Liver (tissue), 9 donors: ENCODE data around the gene OAS1. TPM values are rescaled to one million over a fixed set of nuclear protein-coding genes. Genes with fewer than 3 reads are reported as not detected.

Experiments
- DNase-seq: peaks from one replicate; pipeline ENCODE4 v3.0.0-alpha.2; 2017; ENCODE audit warnings: low spot score
- H3K27ac ChIP-seq, 2 donors: one replicate each; pipeline ENCODE4 v1.7.0; 2013; ENCODE audit warnings: inconsistent platforms in 2 of 2, low read length in 2 of 2, control low read depth in 1 of 2, low read depth in 1 of 2, mild to moderate bottlenecking in 1 of 2
- H3K27me3 ChIP-seq, 4 donors: one replicate each; pipeline versions ENCODE4 v1.6.1 to v1.7.0; 2013; ENCODE audit warnings: low read length in 3 of 4, inconsistent platforms in 1 of 4, mild to moderate bottlenecking in 1 of 4, moderate library complexity in 1 of 4; ENCODE audit not compliant: control insufficient read depth in 4 of 4, insufficient read depth in 4 of 4
- H3K36me3 ChIP-seq, 4 donors: one replicate each; pipeline versions ENCODE4 v1.6.1 to v1.7.0; 2013; ENCODE audit warnings: low read length in 3 of 4, mild to moderate bottlenecking in 3 of 4, low read depth in 1 of 4, moderate library complexity in 1 of 4; ENCODE audit not compliant: control insufficient read depth in 4 of 4, insufficient read depth in 3 of 4
- H3K4me1 ChIP-seq, 4 donors: one replicate each; pipeline versions ENCODE4 v1.6.1 to v1.7.0; 2013; ENCODE audit warnings: low read length in 3 of 4, mild to moderate bottlenecking in 3 of 4, moderate library complexity in 1 of 4; ENCODE audit not compliant: control insufficient read depth in 4 of 4, insufficient read depth in 4 of 4
- H3K4me3 ChIP-seq, 3 donors: one replicate each; pipeline versions ENCODE4 v1.6.1 to v1.7.0; 2013; ENCODE audit warnings: low read length in 3 of 3, control low read depth in 1 of 3, low read depth in 1 of 3, mild to moderate bottlenecking in 1 of 3
- H3K9ac ChIP-seq, 2 donors: one replicate each; pipeline ENCODE4 v1.7.0; 2013; ENCODE audit warnings: low read length in 2 of 2, mild to moderate bottlenecking in 2 of 2, moderate library complexity in 2 of 2, control low read depth in 1 of 2, low read depth in 1 of 2
- H3K9me3 ChIP-seq, 4 donors: one replicate each; pipeline versions ENCODE4 v1.6.1 to v1.7.0; 2013; ENCODE audit warnings: low read length in 3 of 4; ENCODE audit not compliant: control insufficient read depth in 4 of 4
- CTCF ChIP-seq: fragments of 150-350 bp; IDR thresholded peaks from 2 replicates; pipeline ENCODE4 v1.5.1; 2017; ENCODE audit warnings: improper control_type of control experiment, low read depth, low read length; ENCODE audit not compliant: missing input control
- EGR1 ChIP-seq, 2 donors: IDR thresholded peaks; 2 replicates each; pipeline ENCODE4 v1.6.1; 2016 to 2018; ENCODE audit warnings: antibody characterized with exemption in 2 of 2, low read depth in 2 of 2
- FOXA1 ChIP-seq: IDR thresholded peaks from 2 replicates; pipeline ENCODE4 v1.6.1; 2016; ENCODE audit warnings: antibody characterized with exemption
- FOXA2 ChIP-seq: IDR thresholded peaks from 2 replicates; pipeline ENCODE4 v1.6.1; 2016; ENCODE audit warnings: antibody characterized with exemption
- GABPA ChIP-seq, 2 donors: IDR thresholded peaks in 1 of 2; conservative IDR thresholded peaks in 1 of 2; 2 replicates each; pipeline ENCODE4 v1.6.1; 2016; ENCODE audit warnings: antibody characterized with exemption in 2 of 2, mild to moderate bottlenecking in 1 of 2, moderate library complexity in 1 of 2
- HNF4A ChIP-seq, 2 donors: conservative IDR thresholded peaks; 2 replicates each; pipeline ENCODE4 v1.6.1; 2016; ENCODE audit warnings: antibody characterized with exemption in 2 of 2, mild to moderate bottlenecking in 2 of 2
- HNF4G ChIP-seq: IDR thresholded peaks from 2 replicates; pipeline ENCODE4 v1.6.1; 2016; ENCODE audit warnings: antibody characterized with exemption
- JUND ChIP-seq, 2 donors: IDR thresholded peaks; 2 replicates each; pipeline ENCODE4 v1.6.1; 2016; ENCODE audit warnings: antibody characterized with exemption in 2 of 2
- MAX ChIP-seq: IDR thresholded peaks from 2 replicates; pipeline ENCODE4 v1.6.1; 2016; ENCODE audit warnings: antibody characterized with exemption
- NR2F2 ChIP-seq: IDR thresholded peaks from 2 replicates; pipeline ENCODE4 v1.6.1; 2016; ENCODE audit warnings: antibody characterized with exemption
- RAD21 ChIP-seq, 2 donors: IDR thresholded peaks; 2 replicates each; pipeline ENCODE4 v1.6.1; 2016; ENCODE audit warnings: antibody characterized with exemption in 2 of 2, mild to moderate bottlenecking in 2 of 2
- RXRA ChIP-seq, 2 donors: IDR thresholded peaks; 2 replicates each; pipeline ENCODE4 v1.6.1; 2017 to 2018; ENCODE audit warnings: antibody characterized with exemption in 2 of 2, mild to moderate bottlenecking in 1 of 2
- SP1 ChIP-seq: IDR thresholded peaks from 2 replicates; pipeline ENCODE4 v1.6.1; 2018; ENCODE audit warnings: antibody characterized with exemption, mild to moderate bottlenecking
- TAF1 ChIP-seq: conservative IDR thresholded peaks from 2 replicates; pipeline ENCODE4 v1.6.1; 2016; ENCODE audit warnings: antibody characterized with exemption, mild to moderate bottlenecking
- YY1 ChIP-seq: IDR thresholded peaks from 2 replicates; pipeline ENCODE4 v1.6.1; 2016; ENCODE audit warnings: antibody characterized with exemption, mild to moderate bottlenecking
- WGBS: extraction: QIAGEN DNeasy Blood & Tissue Kit; methylation state at CpG from one replicate; pipeline ENCODE4 v1.1.7; 2013; 5-methylcytosine and 5-hydroxymethylcytosine counted together
- polyA plus RNA-seq, 2 donors: library from polyadenylated mRNA; stranded (reverse) in 1 of 2; unstranded in 1 of 2; fragments of 200-250 nt in 1 of 2; fragments of >200 nt in 1 of 2; fragmentation: Nextera tagmentation in 1 of 2; extraction: Ambion mirVana in 1 of 2; gene quantifications; one replicate each; pipeline versions ENCODE4 v1.2.1 to v1.2.3, GENCODE V29; 2013 to 2015
- total RNA-seq, 2 donors: library from RNA; depleted of rRNA; stranded (reverse); fragments of >200 nt; gene quantifications; one replicate each; pipeline ENCODE4 v1.2.3, GENCODE V29; 2014
- TF ChIP-seq, protein P1 (sequence below): IDR thresholded peaks from 2 replicates; pipeline ENCODE4 v1.6.1; 2016; ENCODE audit warnings: antibody characterized with exemption, mild to moderate bottlenecking
- TF ChIP-seq, protein P2 (sequence below): IDR thresholded peaks from 2 replicates; pipeline ENCODE4 v1.6.1; 2016; ENCODE audit warnings: antibody characterized with exemption
- TF ChIP-seq, protein P3 (sequence below): IDR thresholded peaks from 2 replicates; pipeline ENCODE4 v1.6.1; 2016; ENCODE audit warnings: antibody characterized with exemption
- donor health status: healthy.
- donor health status: healthy.
- donor health status: healthy.
- donor health status: healthy.
- donor health status: healthy.

OAS1 gene
- total and polyA plus RNA-seq, 4 donors, result 20.5 to 26.0 (median 23.4) TPM

GRCh38 chr12:112933129-112933505 lies 26.4 kb downstream of the OAS1 start (continued):
- no peak for TF ChIP-seq MAX

- Histone ChIP-seq H3K36me3 (no peaks in the 10 kb centered on the region), H3K9ac (no peak overlapping the region), H3K27ac (no peak overlapping the region), H3K4me3 (no peak overlapping the region), H3K4me1 (peaks cover 3 to 18% (median 14%) of the 10 kb centered on the region in 4 donors), H3K27me3 (no peaks in the 10 kb centered on the region), H3K9me3 (no peaks in the 10 kb centered on the region)
- 86% methylated on average over 1 of the region's 1 CpG for WGBS
- no peak for DNase-seq
- TF ChIP-seq TAF1 (no peak), HNF4G (no peak), EGR1 (IDR thresholded peaks at IDR 0.05; ENCODE audit: low read depth in 2 of 2) (no peak), SP1 (no peak), GABPA (IDR thresholded peaks at IDR 0.05 in 1 of 2, conservative IDR thresholded peaks at IDR 0.05 in 1 of 2) (no peak), RAD21 (IDR thresholded peaks at IDR 0.05) (no peak), MAX (no peak), RXRA (IDR thresholded peaks at IDR 0.05) (no peak), FOXA2 (no peak), YY1 (no peak), NR2F2 (no peak), HNF4A (conservative IDR thresholded peaks at IDR 0.05) (no peak), JUND (IDR thresholded peaks at IDR 0.05) (no peak), FOXA1 (no peak), CTCF (no peak)
- TF ChIP-seq, protein P1, sequence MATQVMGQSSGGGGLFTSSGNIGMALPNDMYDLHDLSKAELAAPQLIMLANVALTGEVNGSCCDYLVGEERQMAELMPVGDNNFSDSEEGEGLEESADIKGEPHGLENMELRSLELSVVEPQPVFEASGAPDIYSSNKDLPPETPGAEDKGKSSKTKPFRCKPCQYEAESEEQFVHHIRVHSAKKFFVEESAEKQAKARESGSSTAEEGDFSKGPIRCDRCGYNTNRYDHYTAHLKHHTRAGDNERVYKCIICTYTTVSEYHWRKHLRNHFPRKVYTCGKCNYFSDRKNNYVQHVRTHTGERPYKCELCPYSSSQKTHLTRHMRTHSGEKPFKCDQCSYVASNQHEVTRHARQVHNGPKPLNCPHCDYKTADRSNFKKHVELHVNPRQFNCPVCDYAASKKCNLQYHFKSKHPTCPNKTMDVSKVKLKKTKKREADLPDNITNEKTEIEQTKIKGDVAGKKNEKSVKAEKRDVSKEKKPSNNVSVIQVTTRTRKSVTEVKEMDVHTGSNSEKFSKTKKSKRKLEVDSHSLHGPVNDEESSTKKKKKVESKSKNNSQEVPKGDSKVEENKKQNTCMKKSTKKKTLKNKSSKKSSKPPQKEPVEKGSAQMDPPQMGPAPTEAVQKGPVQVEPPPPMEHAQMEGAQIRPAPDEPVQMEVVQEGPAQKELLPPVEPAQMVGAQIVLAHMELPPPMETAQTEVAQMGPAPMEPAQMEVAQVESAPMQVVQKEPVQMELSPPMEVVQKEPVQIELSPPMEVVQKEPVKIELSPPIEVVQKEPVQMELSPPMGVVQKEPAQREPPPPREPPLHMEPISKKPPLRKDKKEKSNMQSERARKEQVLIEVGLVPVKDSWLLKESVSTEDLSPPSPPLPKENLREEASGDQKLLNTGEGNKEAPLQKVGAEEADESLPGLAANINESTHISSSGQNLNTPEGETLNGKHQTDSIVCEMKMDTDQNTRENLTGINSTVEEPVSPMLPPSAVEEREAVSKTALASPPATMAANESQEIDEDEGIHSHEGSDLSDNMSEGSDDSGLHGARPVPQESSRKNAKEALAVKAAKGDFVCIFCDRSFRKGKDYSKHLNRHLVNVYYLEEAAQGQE, result no peak
- TF ChIP-seq, protein P2, sequence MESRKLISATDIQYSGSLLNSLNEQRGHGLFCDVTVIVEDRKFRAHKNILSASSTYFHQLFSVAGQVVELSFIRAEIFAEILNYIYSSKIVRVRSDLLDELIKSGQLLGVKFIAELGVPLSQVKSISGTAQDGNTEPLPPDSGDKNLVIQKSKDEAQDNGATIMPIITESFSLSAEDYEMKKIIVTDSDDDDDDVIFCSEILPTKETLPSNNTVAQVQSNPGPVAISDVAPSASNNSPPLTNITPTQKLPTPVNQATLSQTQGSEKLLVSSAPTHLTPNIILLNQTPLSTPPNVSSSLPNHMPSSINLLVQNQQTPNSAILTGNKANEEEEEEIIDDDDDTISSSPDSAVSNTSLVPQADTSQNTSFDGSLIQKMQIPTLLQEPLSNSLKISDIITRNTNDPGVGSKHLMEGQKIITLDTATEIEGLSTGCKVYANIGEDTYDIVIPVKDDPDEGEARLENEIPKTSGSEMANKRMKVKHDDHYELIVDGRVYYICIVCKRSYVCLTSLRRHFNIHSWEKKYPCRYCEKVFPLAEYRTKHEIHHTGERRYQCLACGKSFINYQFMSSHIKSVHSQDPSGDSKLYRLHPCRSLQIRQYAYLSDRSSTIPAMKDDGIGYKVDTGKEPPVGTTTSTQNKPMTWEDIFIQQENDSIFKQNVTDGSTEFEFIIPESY, result no peak
- TF ChIP-seq, protein P3, sequence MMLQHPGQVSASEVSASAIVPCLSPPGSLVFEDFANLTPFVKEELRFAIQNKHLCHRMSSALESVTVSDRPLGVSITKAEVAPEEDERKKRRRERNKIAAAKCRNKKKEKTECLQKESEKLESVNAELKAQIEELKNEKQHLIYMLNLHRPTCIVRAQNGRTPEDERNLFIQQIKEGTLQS, result no peak
These were observed 29.5 kb downstream of the OAS1 start for GRCh38 chr12:112936264-112936663.
